ACHN (cell line): Measurements from ENCODE around the gene PPARD.

ENCODE experiments used
- DNase-seq: peaks from one replicate; pipeline ENCODE4 v3.0.0-alpha.2; 2015
- in situ Hi-C: cut with HindIII; loops from 2 replicates; pipeline ENCODE4 v1.10.0; 2017; ENCODE audit warnings: low sequenced_read_pairs, low pct_ligation_motif_present, low pct_unique_long_range_greater_than_20kb

PPARD gene

GRCh38 chr6:35471836-35472345 is 129.5 kb downstream of the PPARD start:
- DNase-seq: no peak
- in situ Hi-C loops: no loop called here

GRCh38 chr6:35473075-35473849 is 130.9 kb downstream of the PPARD start:
- in situ Hi-C loops: no loop called here
- DNase-seq: no peak

- DNase-seq: no peak
- in situ Hi-C loops: no loop called here
Measured at GRCh38 chr6:35473850-35474130, 131.4 kb downstream of the PPARD start.

- no peak for DNase-seq
- in situ Hi-C loops: no loop called here
Measured at GRCh38 chr6:35474131-35474941, 132.0 kb downstream of the PPARD start.

- no peak for DNase-seq
- in situ Hi-C loops: no loop called here
Measured at GRCh38 chr6:35474942-35475570, 132.7 kb downstream of the PPARD start.

- no peak for DNase-seq
- in situ Hi-C loops: no loop called here
Measured at GRCh38 chr6:35475573-35475972, 133.2 kb downstream of the PPARD start.

GRCh38 chr6:35476004-35476403 is 133.6 kb downstream of the PPARD start:
- no peak for DNase-seq
- in situ Hi-C loops: no loop called here

GRCh38 chr6:35477028-35477427 is 134.7 kb downstream of the PPARD start:
- in situ Hi-C loops: no loop called here
- no peak for DNase-seq
